ENCODE results near the gene CITED4.
A peak's percentile ranks its signal among the peaks of the same experiment; 100 is the strongest.

DNA sequence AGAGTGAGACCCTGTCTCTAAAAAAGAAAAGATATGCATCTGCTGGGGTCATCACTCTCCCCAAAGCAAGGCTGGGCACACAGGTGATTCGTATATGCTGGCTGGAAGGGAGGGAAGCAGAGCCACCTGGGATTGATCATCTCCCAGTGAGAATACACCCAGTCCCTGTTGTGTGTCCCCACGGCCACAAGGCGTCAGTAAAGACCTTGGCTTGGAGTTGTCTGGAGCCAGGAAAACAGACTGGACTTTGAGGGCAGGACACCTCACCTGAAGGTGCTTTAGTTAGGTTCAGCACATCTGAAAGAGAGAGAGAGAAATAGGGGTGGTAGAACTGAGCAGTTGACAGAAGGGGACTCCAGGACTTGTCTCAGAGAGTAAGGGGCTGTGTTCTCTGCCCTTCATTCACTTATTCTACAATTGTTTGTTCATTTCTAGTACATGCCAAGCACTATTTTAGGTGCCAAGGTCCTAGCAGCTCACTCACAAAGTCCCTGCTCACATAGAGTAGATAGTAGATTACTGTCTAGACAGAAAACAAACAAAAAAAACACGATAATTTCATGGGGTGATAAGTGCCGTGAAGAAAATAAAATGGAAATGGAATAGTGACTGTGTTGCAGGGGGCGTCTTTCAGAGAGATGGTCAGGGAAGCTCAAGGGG lies 13.5 kb downstream of the CITED4 start:
- TF ChIP-seq PML (IDR thresholded peaks at IDR 0.05; ENCODE audit: low read length) (no peak), RAD21 (IDR thresholded peaks at IDR 0.05; ENCODE audit: insufficient read depth, low read depth, low read length) (peak; percentile 84), POLR2AphosphoS5 (IDR thresholded peaks at IDR 0.05; ENCODE audit: low read length) (no peak), JUNB (IDR thresholded peaks at IDR 0.05) (no peak), MXI1 (IDR thresholded peaks at IDR 0.05; ENCODE audit: low read depth, low read length) (no peak)
- TF ChIP-seq, protein P1, sequence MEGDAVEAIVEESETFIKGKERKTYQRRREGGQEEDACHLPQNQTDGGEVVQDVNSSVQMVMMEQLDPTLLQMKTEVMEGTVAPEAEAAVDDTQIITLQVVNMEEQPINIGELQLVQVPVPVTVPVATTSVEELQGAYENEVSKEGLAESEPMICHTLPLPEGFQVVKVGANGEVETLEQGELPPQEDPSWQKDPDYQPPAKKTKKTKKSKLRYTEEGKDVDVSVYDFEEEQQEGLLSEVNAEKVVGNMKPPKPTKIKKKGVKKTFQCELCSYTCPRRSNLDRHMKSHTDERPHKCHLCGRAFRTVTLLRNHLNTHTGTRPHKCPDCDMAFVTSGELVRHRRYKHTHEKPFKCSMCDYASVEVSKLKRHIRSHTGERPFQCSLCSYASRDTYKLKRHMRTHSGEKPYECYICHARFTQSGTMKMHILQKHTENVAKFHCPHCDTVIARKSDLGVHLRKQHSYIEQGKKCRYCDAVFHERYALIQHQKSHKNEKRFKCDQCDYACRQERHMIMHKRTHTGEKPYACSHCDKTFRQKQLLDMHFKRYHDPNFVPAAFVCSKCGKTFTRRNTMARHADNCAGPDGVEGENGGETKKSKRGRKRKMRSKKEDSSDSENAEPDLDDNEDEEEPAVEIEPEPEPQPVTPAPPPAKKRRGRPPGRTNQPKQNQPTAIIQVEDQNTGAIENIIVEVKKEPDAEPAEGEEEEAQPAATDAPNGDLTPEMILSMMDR (IDR thresholded peaks at IDR 0.05 in 2 of 3, conservative IDR thresholded peaks at IDR 0.05 in 1 of 3; ENCODE audit: control insufficient read depth in 2 of 3, extremely low read depth in 1 of 3, insufficient read depth in 1 of 3, low read depth in 3 of 3, low read length in 3 of 3) = peak; percentile 67 to 84 (median 75)
- TF ChIP-seq, protein P2, sequence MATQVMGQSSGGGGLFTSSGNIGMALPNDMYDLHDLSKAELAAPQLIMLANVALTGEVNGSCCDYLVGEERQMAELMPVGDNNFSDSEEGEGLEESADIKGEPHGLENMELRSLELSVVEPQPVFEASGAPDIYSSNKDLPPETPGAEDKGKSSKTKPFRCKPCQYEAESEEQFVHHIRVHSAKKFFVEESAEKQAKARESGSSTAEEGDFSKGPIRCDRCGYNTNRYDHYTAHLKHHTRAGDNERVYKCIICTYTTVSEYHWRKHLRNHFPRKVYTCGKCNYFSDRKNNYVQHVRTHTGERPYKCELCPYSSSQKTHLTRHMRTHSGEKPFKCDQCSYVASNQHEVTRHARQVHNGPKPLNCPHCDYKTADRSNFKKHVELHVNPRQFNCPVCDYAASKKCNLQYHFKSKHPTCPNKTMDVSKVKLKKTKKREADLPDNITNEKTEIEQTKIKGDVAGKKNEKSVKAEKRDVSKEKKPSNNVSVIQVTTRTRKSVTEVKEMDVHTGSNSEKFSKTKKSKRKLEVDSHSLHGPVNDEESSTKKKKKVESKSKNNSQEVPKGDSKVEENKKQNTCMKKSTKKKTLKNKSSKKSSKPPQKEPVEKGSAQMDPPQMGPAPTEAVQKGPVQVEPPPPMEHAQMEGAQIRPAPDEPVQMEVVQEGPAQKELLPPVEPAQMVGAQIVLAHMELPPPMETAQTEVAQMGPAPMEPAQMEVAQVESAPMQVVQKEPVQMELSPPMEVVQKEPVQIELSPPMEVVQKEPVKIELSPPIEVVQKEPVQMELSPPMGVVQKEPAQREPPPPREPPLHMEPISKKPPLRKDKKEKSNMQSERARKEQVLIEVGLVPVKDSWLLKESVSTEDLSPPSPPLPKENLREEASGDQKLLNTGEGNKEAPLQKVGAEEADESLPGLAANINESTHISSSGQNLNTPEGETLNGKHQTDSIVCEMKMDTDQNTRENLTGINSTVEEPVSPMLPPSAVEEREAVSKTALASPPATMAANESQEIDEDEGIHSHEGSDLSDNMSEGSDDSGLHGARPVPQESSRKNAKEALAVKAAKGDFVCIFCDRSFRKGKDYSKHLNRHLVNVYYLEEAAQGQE (IDR thresholded peaks at IDR 0.05; ENCODE audit: low read depth, low read length) = no peak

Data from GM12878 (cell line).